Skeletal muscle satellite cell (primary cell): ENCODE data around the gene DIS3L2.
"Not testable (repeated sequence)": the region's sequence is repeated elsewhere in the genome, so short reads cannot be mapped to it uniquely, and the experiment has no call there.

Experiments
- H3K27me3 ChIP-seq: 2 replicates; pipeline ENCODE4 v1.7.0; 2013; ENCODE audit warnings: low read length; ENCODE audit not compliant: control insufficient read depth, insufficient read depth
- H3K36me3 ChIP-seq: 2 replicates; pipeline ENCODE4 v1.7.0; 2013; ENCODE audit warnings: mild to moderate bottlenecking, control low read depth, low read length; ENCODE audit not compliant: insufficient read depth
- H3K4me1 ChIP-seq: 2 replicates; pipeline ENCODE4 v1.7.0; 2013; ENCODE audit warnings: low read length; ENCODE audit not compliant: control insufficient read depth, insufficient read depth
- H3K4me2 ChIP-seq: 2 replicates; pipeline ENCODE4 v1.7.0; 2013; ENCODE audit warnings: mild to moderate bottlenecking, low read length
- H3K4me3 ChIP-seq: 2 replicates; pipeline ENCODE4 v1.7.0; 2013; ENCODE audit warnings: low read length
- H3K9ac ChIP-seq: 2 replicates; pipeline ENCODE4 v1.7.0; 2013; ENCODE audit warnings: mild to moderate bottlenecking, low read depth, low read length, moderate library complexity
- H3K9me3 ChIP-seq: replicated peaks from 2 replicates; pipeline ENCODE4 v1.7.0; 2013; ENCODE audit warnings: mild to moderate bottlenecking, control low read depth, low read length

The DIS3L2 gene

DNA sequence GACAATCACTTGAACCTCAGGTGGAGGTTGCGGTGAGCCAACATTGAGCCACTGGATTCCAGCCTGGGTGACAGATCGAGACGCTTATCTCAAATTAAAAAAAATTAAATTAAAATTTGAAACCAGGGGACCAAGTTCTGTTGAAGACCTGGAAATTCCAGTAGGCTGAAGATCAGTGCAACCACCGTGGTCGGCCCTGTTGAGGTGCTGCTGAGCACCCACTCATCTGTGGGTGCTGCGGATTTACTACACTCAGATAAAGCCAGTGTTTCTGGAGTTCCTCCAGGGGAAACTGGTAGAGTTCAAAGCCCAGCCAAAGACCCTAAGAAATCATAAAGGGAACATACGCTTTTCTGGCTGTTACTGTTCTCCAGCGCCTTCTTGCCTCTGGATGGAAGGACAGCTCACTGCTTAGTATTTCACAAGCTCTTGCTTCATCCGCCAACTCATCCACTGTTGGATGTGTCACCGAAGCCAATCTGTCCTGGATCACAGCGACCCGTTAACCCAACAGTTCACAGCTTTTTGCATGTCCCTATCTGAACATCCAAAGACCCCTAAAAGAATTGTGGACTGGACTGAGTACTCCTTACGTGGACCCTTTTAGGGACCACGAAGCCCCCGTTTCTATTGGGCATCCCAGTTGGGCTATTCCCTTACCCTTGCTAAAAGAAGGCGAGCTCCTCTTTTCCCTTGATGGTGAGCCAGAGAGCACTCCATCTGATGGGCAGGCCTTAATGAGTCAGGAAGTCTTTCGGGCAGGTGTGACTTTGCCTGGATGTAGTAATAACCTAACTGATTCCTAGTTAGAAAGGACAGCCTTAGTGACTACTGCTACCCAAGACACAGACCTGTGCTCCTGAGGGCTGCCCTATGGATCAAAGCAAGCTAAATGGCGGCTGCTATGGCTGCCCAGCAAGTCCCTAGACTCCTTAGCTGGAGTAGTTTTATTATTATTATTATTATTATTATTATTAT is 411.0 kb downstream of the DIS3L2 start:
- no peaks in the 10 kb centered on the region for H3K36me3 ChIP-seq
- no peaks in the 10 kb centered on the region for H3K9me3 ChIP-seq
- H3K4me2 ChIP-seq, result no peak overlapping the region
- no peaks in the 10 kb centered on the region for H3K4me1 ChIP-seq
- H3K27me3 ChIP-seq, result peaks cover 23% of the 10 kb centered on the region
- no peak overlapping the region for H3K9ac ChIP-seq
- no peak overlapping the region for H3K4me3 ChIP-seq

DNA sequence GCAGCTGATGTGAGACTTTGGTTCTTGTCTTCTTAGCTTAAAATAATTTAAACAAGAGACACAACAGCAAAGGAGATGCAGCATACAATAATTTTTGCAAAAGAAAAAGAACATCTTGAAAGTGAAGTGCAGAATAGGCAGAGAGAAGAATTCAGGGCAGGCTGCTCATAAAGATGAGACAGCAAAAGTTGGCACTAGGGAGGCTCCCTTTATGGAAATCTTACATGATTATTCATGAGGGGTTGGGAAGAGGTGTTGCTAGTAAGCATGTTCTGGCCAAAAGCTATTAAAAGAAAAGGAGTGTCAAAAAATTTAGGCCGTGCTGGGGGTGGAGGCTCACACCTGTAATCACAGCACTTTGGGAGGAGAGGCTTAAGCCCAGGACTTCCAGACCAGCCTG is 412.8 kb downstream of the DIS3L2 start:
- Histone ChIP-seq H3K9ac (no peak overlapping the region), H3K4me1 (no peaks in the 10 kb centered on the region), H3K4me2 (no peak overlapping the region), H3K4me3 (no peak overlapping the region), H3K36me3 (no peaks in the 10 kb centered on the region), H3K9me3 (no peaks in the 10 kb centered on the region), H3K27me3 (peaks cover 23% of the 10 kb centered on the region)

DNA sequence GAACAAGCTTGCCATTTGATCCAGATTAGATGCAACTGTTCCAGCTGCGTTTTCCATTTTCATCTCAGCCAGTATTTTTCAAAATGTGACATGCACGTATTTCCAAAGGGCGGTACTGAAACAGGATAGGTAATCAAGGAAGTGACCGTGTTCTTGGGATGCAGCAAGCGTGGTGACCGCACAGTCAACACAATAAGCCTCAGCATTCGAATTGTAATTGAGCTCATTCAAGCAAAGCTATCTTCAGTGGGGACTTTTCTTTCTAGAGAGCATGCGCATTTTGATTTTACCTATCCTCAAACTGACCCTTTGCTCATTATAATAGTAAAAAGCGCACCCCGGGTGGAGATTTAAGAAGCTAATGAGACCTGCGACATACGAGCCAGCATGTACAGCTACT is 413.7 kb downstream of the DIS3L2 start:
- H3K4me2 ChIP-seq, result no peak overlapping the region
- H3K9ac ChIP-seq, result no peak overlapping the region
- no peaks in the 10 kb centered on the region for H3K9me3 ChIP-seq
- H3K36me3 ChIP-seq, result no peaks in the 10 kb centered on the region
- H3K4me1 ChIP-seq, result no peaks in the 10 kb centered on the region
- peaks cover 23% of the 10 kb centered on the region for H3K27me3 ChIP-seq
- H3K4me3 ChIP-seq, result no peak overlapping the region

DNA sequence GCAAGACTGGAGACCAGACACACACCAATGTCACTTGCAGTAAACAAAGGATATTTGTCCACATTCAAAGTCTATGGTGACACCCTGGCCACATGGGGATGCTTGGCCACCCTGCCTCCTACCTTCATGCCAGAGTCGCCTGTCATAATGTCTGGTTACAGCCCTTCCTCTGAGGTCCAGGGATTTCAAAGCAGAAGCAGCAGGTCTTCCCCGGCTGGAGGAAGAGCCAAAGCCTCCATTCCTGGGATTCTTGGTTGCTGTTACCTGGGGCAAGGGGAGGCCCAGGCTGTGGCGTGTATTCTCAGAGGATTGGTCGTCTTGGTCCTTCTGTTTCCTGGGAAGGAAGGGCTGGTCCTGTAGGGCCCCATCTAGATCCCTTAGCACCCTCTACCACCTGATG is 414.7 kb downstream of the DIS3L2 start:
- H3K4me1 ChIP-seq, result no peaks in the 10 kb centered on the region
- no peak overlapping the region for H3K4me2 ChIP-seq
- H3K9me3 ChIP-seq, result no peaks in the 10 kb centered on the region
- H3K9ac ChIP-seq, result no peak overlapping the region
- H3K36me3 ChIP-seq, result no peaks in the 10 kb centered on the region
- no peak overlapping the region for H3K4me3 ChIP-seq
- H3K27me3 ChIP-seq, result peaks cover 20% of the 10 kb centered on the region

DNA sequence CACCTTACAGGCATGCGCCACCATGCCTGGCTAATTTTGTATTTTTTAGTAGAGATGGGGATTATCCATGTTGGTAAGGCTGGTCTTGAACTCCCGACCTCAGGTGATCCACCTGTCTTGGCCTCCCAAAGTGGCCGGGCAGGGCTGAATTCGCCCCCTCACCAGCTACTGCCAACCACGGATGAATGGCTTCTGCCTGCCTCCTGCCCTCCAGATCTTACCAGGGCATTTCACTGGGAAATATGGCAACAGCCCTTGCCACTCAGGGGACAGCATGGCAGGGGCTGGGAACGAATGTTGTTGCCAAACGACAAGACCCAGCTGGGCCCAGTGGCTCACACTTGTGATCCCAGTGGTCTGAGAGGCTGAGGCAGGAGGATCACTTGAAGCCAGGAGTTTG is 415.2 kb downstream of the DIS3L2 start:
- H3K9me3 ChIP-seq, result no peaks in the 10 kb centered on the region
- no peak overlapping the region for H3K4me2 ChIP-seq
- H3K4me1 ChIP-seq, result no peaks in the 10 kb centered on the region
- H3K4me3 ChIP-seq, result no peak overlapping the region
- no peaks in the 10 kb centered on the region for H3K36me3 ChIP-seq
- peaks cover 19% of the 10 kb centered on the region for H3K27me3 ChIP-seq
- no peak overlapping the region for H3K9ac ChIP-seq

DNA sequence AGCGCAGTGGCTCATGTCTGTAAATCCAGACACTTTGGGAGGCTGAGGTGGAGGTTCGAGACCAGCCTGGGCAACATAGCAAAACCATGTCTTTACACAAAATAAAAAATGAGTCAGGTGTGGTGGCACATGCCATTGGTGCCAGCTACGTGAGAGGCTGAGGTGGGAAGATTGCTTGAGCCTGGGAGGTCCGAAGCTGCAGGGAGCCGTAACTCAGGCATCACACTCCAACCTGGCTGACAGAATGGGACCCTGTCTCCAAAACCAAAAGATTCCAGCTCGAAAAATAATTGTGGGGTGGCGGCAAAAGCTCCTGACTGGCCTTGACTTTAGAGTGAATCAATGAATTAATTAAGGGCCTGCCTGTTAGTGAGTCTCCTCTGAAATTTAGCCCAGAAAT is 415.8 kb downstream of the DIS3L2 start:
- Histone ChIP-seq H3K9me3 (no peaks in the 10 kb centered on the region), H3K27me3 (peaks cover 24% of the 10 kb centered on the region), H3K4me2 (no peak overlapping the region), H3K36me3 (no peaks in the 10 kb centered on the region), H3K9ac (no peak overlapping the region), H3K4me3 (no peak overlapping the region), H3K4me1 (no peaks in the 10 kb centered on the region)

DNA sequence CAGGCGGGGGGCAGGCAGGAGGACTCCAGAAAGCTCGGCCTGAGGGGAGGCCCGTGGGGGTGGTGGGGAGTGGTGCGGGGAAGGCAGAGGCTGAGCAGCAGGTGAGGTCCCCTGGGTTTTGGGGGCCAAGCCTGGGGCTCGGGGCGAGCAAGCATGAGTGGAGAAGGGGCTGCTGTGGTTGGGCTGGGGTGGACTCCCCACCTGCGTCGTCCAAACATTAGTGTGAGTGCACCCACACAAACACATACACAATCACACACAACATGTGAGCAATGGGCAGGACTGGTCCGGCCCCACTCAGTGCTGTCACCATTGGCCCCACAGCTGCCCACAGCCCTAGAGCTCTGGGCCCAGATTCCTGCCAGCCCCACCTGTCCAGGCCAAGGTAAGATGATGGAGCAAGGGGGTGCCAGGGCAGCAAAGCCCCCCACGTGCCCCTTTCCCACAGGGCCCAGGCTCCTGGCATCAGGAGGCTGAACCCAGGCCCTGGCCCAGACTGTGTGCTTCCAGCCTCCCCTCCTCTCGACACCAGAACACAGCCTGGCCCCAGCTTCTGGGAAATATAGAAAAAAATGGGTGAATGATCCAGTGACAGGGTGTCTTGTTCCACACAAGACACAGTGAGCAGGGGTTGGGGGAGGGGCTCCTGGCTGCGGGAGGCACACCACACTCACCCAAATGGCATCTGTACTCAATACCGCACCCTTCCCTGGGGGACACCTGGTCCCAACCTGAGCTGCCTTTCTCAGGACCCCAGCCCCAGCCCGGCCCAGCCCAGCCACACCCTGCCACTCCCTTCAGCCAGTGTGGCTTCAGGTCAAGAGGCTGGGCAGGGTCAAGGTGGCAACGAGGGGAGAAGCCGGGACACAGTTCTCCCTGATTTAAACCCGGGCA is 416.6 kb downstream of the DIS3L2 start:
- H3K27me3 ChIP-seq, result peaks cover 28% of the 10 kb centered on the region
- H3K36me3 ChIP-seq, result no peaks in the 10 kb centered on the region
- no peak overlapping the region for H3K4me3 ChIP-seq
- no peak overlapping the region for H3K9ac ChIP-seq
- H3K9me3 ChIP-seq, result no peaks in the 10 kb centered on the region
- no peak overlapping the region for H3K4me2 ChIP-seq
- no peaks in the 10 kb centered on the region for H3K4me1 ChIP-seq

DNA sequence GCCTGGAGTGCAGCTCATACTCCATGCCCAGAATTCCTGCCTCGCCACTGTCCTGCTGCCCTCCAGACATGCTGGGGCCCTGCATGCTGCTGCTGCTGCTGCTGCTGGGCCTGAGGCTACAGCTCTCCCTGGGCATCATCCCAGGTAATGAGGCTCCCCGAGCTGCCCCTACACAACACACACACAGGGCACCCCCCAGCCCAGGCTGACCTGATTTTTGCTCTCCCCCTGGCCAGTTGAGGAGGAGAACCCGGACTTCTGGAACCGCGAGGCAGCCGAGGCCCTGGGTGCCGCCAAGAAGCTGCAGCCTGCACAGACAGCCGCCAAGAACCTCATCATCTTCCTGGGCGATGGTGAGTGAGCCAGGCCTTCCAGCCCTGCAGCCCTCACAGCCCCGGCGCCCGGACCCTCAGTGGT is 417.2 kb downstream of the DIS3L2 start, which contains the start of gene ALPP:
TSS of gene ALPP (plus strand) at position 17 of the 417 bp plus-strand sequence. CDS start at position 69, 52 bp downstream.
- H3K4me2 ChIP-seq, H3K4me3 ChIP-seq, H3K36me3 ChIP-seq, H3K4me1 ChIP-seq, H3K9me3 ChIP-seq, H3K9ac ChIP-seq: not testable (repeated sequence)
- H3K27me3 ChIP-seq, result peaks cover 34% of the 10 kb centered on the region

DNA sequence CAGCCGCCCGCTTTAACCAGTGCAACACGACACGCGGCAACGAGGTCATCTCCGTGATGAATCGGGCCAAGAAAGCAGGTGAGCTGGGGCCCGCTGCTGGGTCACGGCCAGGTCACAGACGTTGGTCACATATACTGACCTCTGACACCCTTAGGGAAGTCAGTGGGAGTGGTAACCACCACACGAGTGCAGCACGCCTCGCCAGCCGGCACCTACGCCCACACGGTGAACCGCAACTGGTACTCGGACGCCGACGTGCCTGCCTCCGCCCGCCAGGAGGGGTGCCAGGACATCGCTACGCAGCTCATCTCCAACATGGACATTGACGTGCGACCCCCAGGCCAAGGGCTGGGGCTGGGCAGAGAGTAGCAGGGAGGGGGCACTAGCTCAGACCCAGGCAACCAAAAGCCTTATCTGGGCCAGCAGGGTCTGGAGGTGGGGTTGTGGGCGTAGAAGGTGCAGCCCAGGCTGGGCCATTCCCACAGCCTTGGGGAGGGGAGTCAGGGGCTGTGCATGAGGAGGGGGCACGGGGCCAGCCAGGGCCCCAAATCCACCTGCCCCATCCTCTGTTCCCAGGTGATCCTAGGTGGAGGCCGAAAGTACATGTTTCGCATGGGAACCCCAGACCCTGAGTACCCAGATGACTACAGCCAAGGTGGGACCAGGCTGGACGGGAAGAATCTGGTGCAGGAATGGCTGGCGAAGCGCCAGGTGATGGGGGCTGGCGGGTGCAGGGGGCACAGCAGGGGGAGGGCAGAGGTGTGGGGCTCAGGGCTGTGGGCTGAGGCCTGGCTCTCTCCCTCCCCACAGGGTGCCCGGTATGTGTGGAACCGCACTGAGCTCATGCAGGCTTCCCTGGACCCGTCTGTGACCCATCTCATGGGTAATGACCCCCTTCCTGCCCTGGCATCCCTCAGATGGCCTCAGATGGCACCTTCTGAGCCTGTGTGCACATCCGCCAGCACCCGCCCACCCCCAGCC is 418.4 kb downstream of the DIS3L2 start:
- H3K36me3 ChIP-seq, H3K4me1 ChIP-seq, H3K9me3 ChIP-seq, H3K4me2 ChIP-seq, H3K9ac ChIP-seq, H3K4me3 ChIP-seq: not testable (repeated sequence)
- peaks cover 33% of the 10 kb centered on the region for H3K27me3 ChIP-seq

DNA sequence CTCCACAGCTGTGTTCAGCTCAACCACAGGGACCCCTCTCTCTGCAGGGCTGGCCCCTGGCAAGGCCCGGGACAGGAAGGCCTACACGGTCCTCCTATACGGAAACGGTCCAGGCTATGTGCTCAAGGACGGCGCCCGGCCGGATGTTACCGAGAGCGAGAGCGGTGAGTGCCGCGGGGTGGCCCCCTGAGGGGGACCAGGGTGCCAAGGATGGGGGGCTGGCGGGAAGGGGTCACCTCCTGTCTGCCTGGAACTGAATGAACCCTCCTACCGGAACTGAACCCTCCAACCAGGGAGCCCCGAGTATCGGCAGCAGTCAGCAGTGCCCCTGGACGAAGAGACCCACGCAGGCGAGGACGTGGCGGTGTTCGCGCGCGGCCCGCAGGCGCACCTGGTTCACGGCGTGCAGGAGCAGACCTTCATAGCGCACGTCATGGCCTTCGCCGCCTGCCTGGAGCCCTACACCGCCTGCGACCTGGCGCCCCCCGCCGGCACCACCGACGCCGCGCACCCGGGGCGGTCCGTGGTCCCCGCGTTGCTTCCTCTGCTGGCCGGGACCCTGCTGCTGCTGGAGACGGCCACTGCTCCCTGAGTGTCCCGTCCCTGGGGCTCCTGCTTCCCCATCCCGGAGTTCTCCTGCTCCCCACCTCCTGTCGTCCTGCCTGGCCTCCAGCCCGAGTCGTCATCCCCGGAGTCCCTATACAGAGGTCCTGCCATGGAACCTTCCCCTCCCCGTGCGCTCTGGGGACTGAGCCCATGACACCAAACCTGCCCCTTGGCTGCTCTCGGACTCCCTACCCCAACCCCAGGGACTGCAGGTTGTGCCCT is 419.9 kb downstream of the DIS3L2 start:
- not testable (repeated sequence) for H3K36me3 ChIP-seq, H3K4me1 ChIP-seq, H3K4me2 ChIP-seq, H3K9me3 ChIP-seq, H3K4me3 ChIP-seq, H3K9ac ChIP-seq
- H3K27me3 ChIP-seq, result peaks cover 41% of the 10 kb centered on the region
